GM12864 (cell line): Measurements from ENCODE around the gene SSC4D.
"Not testable (repeated sequence)": the region's sequence is repeated elsewhere in the genome, so short reads cannot be mapped to it uniquely, and the experiment has no call there.

Experiments used
- DNase-seq: peaks from one replicate; pipeline ENCODE4 v3.0.0-alpha.2; 2011; ENCODE audit warnings: low read depth
- H3K4me3 ChIP-seq: 2 replicates; pipeline ENCODE4 v1.5.1; 2011; ENCODE audit warnings: mild to moderate bottlenecking, low read depth, low read length, control low read depth
- CTCF ChIP-seq: IDR thresholded peaks from 2 replicates; pipeline ENCODE4 v1.5.1; 2011; ENCODE audit warnings: low read depth, mild to moderate bottlenecking, moderate library complexity, low read length, control low read depth, inconsistent platforms; ENCODE audit errors: missing control alignments

SSC4D gene

GRCh38 chr7:76424413-76425111 is 15.1 kb upstream of the SSC4D start, which contains the start of gene ZP3:
TSS of gene ZP3 (plus strand) at chr7:76424950. CDS start at chr7:76424965, 15 bp downstream.
- H3K4me3 ChIP-seq, result no peak within 1 kb of the TSS
- no peak for TF ChIP-seq CTCF
- DNase-seq, result peak; percentile 59

GRCh38 chr7:76423666-76424412 is 14.3 kb upstream of the SSC4D start:
- no peak for DNase-seq
- no peak overlapping the region for H3K4me3 ChIP-seq
- no peak for TF ChIP-seq CTCF

GRCh38 chr7:76421097-76421496 is 11.6 kb upstream of the SSC4D start:
- H3K4me3 ChIP-seq, DNase-seq: not testable (repeated sequence)

DNA sequence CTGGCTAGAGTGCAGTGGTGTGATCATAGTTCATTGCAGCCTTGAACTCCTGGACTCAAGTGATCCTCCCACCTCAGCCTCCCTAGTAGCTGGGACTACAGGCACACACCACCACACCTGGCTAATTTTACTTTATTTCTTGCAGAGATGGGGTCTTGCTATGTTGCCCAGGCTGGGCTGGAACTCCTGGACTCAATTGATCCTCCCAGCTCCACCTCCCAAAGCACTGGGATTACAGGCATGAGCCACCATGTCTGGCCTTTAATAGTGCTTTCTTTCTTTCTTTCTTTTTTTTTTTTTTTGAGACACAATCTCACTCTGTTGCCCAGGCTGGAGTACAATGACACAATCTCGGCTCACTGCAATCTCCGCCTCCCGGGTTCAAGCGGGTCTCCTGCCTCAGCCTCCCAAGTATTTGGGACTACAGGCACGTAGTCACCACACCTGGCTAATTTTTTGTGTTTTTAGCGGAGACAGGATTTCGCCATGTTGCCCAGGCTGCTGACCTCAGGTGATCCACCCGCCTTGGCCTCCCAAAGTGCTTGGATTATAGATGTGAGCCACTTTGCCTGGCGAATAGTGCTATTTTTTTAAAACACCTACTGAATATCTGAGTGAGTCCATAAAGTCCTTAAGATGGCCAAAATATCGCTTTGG is 8.3 kb upstream of the SSC4D start:
- not testable (repeated sequence) for H3K4me3 ChIP-seq, DNase-seq

DNA sequence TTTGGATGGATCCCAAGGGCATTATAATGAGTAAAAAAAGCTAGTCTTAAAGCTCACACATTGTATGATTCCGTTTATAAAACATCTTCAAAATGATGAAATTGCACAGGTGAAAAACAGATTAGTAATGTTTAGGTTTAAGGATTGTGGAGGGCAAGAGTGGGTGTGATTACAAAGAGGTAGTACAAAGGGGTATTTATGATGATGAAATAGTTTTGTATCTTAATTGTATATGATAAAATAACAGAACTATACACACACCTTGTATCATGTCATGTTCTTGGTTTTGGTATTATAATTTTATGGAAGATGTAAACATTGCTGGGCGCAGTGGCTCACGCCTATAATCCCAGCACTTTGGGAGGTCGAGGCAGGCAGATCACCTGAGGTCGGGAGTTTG is 2.8 kb upstream of the SSC4D start:
- DNase-seq, result no peak
- H3K4me3 ChIP-seq, result no peak overlapping the region
- TF ChIP-seq CTCF, result no peak

DNA sequence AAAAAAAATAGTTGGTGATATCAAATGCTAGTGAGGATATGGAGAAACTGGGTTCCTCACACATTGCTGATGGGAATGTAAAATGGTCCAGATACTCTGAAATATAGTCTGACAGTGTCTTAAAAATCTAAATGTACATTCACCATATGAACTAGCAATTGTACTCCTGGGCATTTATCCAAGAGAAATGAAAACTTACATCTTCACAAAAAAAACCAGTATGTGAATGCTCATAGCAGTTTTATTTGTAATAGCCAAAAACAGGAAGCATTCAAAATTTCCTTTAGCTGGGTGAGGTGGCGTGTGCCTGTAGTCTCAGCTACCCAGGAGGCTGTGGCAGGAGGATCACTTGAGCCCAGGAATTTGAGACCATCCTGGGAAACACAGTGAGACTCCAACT is 2.1 kb upstream of the SSC4D start:
- no peak overlapping the region for H3K4me3 ChIP-seq
- DNase-seq, result no peak
- TF ChIP-seq CTCF, result no peak

GRCh38 chr7:76408121-76408560 is 1.4 kb downstream of the SSC4D start:
- no peak for TF ChIP-seq CTCF
- no peak overlapping the region for H3K4me3 ChIP-seq
- DNase-seq, result no peak
